WI38 (cell line): Measurements from ENCODE around the gene PDXP.

ENCODE experiments used
- H3K4me3 ChIP-seq: 2 replicates; pipeline ENCODE4 v1.5.1; 2011; ENCODE audit warnings: low read depth, mild to moderate bottlenecking, control low read depth, low read length
- TF ChIP-seq, protein P1 (sequence below): IDR thresholded peaks from 2 replicates; pipeline ENCODE4 v1.5.1; 2012; ENCODE audit warnings: low read depth, mild to moderate bottlenecking, control low read depth, low read length

PDXP gene, protein sequence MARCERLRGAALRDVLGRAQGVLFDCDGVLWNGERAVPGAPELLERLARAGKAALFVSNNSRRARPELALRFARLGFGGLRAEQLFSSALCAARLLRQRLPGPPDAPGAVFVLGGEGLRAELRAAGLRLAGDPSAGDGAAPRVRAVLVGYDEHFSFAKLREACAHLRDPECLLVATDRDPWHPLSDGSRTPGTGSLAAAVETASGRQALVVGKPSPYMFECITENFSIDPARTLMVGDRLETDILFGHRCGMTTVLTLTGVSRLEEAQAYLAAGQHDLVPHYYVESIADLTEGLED

DNA sequence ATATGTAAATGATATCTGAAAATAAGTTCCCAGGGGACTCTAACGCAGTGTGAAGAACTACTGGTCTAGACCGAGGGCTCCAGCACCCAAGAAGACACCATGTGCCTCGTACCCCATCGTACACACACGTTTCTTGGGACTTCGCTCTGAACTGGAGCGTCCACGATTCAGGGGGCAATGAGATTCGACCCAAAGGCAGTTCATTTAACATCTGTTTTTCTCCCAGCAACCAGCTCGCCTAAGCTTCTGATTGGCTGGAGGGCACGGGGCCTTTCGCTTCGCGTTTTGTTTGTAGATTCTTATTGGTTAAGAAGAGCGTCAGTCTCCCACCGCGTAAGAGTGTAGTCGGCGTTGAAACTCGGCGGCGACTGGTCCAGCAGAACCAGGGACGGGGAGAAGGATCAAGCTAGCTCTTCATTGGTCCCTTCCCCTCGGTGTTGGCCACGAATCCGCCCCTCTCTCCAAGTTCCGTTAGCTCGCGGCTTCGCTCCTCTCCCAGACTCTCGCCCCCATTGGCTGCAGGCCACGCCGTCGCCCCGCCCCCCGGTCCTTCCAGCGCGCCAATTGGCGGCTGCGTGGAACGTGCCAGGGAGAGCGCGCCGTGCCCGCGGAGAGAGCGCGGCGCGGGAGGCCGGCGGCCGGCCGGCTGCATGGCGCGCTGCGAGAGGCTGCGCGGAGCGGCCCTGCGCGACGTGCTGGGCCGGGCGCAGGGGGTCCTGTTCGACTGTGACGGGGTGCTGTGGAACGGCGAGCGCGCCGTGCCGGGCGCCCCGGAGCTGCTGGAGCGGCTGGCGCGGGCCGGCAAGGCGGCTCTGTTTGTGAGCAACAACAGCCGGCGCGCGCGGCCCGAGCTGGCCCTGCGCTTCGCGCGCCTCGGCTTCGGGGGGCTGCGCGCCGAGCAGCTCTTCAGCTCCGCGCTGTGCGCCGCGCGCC is at the start of gene PDXP:
Gene PDXP (plus strand): TSS at position 591 of the 933 bp plus-strand sequence. CDS start 60 bp downstream, at position 651.
- TF ChIP-seq, protein P1, sequence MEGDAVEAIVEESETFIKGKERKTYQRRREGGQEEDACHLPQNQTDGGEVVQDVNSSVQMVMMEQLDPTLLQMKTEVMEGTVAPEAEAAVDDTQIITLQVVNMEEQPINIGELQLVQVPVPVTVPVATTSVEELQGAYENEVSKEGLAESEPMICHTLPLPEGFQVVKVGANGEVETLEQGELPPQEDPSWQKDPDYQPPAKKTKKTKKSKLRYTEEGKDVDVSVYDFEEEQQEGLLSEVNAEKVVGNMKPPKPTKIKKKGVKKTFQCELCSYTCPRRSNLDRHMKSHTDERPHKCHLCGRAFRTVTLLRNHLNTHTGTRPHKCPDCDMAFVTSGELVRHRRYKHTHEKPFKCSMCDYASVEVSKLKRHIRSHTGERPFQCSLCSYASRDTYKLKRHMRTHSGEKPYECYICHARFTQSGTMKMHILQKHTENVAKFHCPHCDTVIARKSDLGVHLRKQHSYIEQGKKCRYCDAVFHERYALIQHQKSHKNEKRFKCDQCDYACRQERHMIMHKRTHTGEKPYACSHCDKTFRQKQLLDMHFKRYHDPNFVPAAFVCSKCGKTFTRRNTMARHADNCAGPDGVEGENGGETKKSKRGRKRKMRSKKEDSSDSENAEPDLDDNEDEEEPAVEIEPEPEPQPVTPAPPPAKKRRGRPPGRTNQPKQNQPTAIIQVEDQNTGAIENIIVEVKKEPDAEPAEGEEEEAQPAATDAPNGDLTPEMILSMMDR, result no peak

DNA sequence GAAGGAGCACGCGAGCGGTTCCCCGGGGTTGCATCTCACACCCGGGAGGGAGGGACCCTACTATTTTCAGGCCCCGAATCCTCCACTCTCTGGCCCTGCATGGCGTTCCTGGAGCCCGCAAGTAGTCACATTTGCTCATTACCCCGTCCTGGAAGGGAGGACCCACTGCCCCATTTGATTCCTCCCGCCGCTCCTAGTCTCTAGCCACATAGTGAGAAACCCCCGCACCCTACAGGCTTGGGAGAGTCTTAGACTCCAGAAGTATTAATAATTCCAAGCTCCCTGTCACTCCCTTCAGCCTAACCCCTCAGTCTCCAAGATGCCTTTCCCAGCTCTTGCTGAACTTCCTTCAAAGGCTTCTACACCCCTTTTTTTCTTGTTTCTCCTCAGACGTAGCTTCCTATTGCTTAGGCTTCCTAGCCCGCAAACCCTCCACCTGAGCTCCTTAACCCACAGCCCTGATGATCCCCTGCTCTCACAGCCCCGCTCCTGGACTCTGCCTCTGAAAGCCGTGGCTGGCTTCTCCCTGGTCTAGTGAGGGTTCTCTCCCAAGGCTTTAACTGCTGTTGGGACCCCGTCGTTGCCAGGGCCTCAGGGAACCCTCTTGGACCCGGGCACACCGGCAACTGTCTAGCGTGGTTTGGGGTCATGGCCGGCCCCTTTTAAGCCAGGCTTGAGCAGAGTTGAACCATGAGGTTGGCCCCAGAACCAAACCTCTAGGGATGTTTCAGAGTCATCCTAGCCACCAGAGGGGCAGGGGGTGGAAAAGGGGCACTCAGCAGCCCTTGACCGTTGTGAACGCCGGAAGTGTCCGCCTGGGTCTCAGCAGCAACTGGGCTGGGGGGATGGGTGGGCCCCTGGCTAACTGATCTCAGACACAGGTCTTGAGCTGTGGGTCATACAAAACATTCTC is 49.0 kb upstream of the PDXP start:
- TF ChIP-seq, protein P1, result no peak
- H3K4me3 ChIP-seq, result peak overlapping the region; percentile 90

More for the DNA sequence above, at the start of gene PDXP:
- peak within 1 kb of the TSS; percentile 72 for H3K4me3 ChIP-seq

DNA sequence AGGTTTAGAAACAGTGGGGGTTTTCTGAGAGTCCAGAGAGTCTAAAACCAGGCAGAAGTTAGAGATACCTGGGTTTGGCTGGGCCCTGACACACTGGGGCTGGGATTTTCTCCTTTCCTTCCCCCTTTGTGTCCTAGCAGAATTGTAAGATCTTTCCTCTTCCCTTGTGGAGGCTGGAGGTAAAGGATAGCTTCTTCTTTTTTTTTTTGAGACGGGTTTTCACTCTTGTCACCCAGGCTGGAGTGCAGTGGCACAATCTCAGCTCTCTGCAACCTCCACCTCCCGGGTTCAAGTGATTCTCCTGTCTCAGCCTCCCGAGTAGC is 48.4 kb upstream of the PDXP start:
- H3K4me3 ChIP-seq, result peak overlapping the region; percentile 90

DNA sequence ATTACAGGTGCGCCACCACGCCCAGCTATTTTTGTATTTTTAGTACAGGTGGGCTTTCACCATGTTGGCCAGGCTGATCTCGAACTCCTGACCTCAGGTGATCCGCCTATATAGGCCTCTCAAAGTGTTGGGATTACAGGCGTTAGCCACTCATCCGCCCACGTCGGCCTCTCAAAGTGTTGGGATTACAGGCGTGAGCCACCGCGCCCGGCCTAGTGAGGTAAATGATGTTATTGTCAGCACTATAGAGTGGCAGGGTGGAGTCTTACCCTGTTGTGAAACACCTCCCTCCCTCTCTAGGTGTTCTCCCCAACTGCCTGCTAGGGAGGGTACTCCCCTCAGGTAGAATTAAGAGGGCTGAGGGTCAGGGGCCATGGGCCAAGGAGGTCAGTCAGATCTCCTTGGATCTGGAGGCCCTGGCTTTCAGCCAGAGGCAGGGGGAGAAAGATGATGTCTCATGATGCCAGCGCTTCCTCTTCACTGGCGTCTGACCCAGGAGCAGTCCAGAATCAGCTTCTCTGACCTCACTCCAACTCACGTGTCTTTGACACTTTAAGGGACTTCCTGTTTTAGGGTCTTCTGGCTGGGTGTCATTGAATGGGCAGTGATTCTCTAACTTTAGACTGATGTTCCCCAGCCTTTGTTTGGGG is 47.9 kb upstream of the PDXP start:
- TF ChIP-seq, protein P1, result no peak
- peak overlapping the region; percentile 90; the same call in 1 of the 2 replicates for H3K4me3 ChIP-seq

DNA sequence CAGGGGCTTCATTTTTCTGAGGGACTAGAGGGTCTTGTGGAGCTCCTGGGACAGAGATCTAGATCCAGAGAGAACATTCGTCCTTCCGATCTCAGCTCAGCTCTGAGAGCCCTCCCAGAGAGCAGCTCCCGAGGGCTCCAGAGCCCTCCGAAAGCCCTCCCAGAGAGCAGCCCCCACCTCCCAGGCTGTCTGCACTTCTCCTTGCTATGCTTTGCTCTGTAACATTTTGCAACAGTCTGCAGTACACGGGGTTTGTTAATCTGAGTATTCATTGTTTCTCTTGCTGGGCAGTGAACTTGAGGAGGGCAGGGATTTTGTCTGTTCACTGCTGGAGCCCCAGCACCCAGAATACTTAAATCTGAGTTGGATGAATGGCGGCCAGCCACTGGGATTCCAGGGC is 47.3 kb upstream of the PDXP start:
- TF ChIP-seq, protein P1, result no peak
- no peak overlapping the region for H3K4me3 ChIP-seq

DNA sequence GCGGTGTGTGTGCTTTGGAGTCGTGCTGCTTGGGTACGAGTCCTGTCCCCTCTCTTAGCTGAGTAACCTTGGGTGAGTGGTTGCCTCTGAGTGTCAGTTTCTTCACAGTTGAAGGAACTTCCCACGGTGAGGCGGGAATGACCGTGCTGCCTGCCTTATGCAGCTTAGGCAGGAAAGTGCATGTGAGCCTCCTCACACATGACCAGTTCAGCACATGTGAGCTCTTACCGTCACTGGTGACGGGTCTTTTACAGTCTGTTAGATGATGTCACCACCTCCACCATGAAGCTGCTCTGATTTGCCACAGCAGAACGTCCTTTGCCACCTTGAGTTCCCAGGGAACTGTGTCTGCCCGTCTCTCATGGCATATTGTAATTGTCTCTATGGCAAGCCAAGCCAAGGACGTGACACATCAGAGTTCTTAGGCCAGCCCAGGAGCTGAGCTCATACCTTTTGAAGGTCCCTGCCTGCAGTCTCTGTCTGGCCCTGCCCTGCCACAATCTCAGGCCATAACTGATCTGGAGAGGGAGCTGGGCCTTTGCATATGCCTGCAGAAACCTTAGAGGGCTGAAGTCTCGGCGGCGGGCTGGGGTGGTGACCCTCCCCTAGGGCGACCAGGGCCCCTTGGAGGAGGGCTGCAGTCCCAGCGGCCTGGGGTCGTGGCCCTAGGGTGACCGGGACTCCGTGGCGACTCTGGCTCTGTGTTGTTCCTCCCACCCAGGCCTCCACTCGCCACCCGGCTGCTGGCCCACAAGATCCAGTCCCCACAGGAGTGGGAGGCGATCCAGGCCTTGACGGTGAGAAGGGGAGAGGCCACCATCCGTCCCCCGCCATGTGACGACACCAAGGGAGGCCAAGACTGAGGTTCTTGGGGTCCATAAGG is 42.1 kb upstream of the PDXP start:
- no peak overlapping the region for H3K4me3 ChIP-seq
- TF ChIP-seq, protein P1, result no peak
